Spleen (tissue), 11 donors: Measurements from ENCODE around the gene CCDC152. TPM values are rescaled to one million over a fixed set of nuclear protein-coding genes. Genes with fewer than 3 reads are reported as not detected.

Experiments
- DNase-seq: peaks from one replicate; pipeline ENCODE4 v3.0.0-alpha.2; 2020
- H3K27ac ChIP-seq, 8 donors: fragments of 200-600 bp; sonication (generic) in 7 of 8; 1 replicate in 4 of 8; 2 replicates in 4 of 8; pipeline versions ENCODE4 v1.5.0 to v1.8.0; 2016 to 2021; ENCODE audit warnings: inconsistent platforms in 4 of 8, mild to moderate bottlenecking in 4 of 8, moderate library complexity in 1 of 8
- H3K27me3 ChIP-seq, 7 donors: fragments of 200-600 bp; sonication (generic) in 6 of 7; replicated peaks in 1 of 7; 1 replicate in 4 of 7; 2 replicates in 3 of 7; pipeline versions ENCODE4 v1.5.0 to v1.8.0; 2016 to 2021; ENCODE audit warnings: inconsistent platforms in 3 of 7, mild to moderate bottlenecking in 1 of 7
- H3K36me3 ChIP-seq, 6 donors: fragments of 200-600 bp; sonication (generic) in 5 of 6; 1 replicate in 4 of 6; 2 replicates in 2 of 6; pipeline versions ENCODE4 v1.5.0 to v1.8.0; 2016 to 2021; ENCODE audit warnings: inconsistent platforms in 2 of 6
- H3K4me1 ChIP-seq, 6 donors: fragments of 200-600 bp; sonication (generic) in 5 of 6; 1 replicate in 3 of 6; 2 replicates in 3 of 6; pipeline versions ENCODE4 v1.5.0 to v1.8.0; 2016 to 2021; ENCODE audit warnings: inconsistent platforms in 3 of 6
- H3K4me3 ChIP-seq, 8 donors: fragments of 200-600 bp; sonication (generic) in 7 of 8; 1 replicate in 4 of 8; 2 replicates in 4 of 8; pipeline versions ENCODE4 v1.5.0 to v1.8.0; 2016 to 2021; ENCODE audit warnings: inconsistent platforms in 4 of 8, mild to moderate bottlenecking in 4 of 8, moderate library complexity in 2 of 8
- H3K9me3 ChIP-seq, 8 donors: fragments of 200-600 bp; sonication (generic) in 7 of 8; 1 replicate in 4 of 8; 2 replicates in 4 of 8; pipeline versions ENCODE4 v1.5.0 to v1.8.0; 2016 to 2021; ENCODE audit warnings: inconsistent platforms in 4 of 8
- CTCF ChIP-seq, 11 experiments: fragments of 200-600 bp in 7 of 11; fragments of 450-650 bp in 4 of 11; sonication (generic) in 4 of 11; IDR thresholded peaks in 8 of 11; conservative IDR thresholded peaks in 3 of 11; 1 replicate in 7 of 11; 2 replicates in 4 of 11; pipeline versions ENCODE4 v1.4.0 to v1.8.0; 2016 to 2021; ENCODE audit warnings: antibody characterized with exemption in 11 of 11, inconsistent platforms in 4 of 11, mild to moderate bottlenecking in 1 of 11
- POLR2A ChIP-seq, 3 donors: fragments of 450-650 bp; IDR thresholded peaks; one replicate each; pipeline ENCODE4 v1.5.1; 2017; ENCODE audit warnings: antibody characterized with exemption in 3 of 3, mild to moderate bottlenecking in 1 of 3
- POLR2AphosphoS5 ChIP-seq, 3 donors: sonication (generic); formaldehyde crosslinking; IDR thresholded peaks; one replicate each; pipeline ENCODE4 v1.5.1; 2017; ENCODE audit warnings: antibody characterized with exemption in 3 of 3
- WGBS, 5 donors: extraction: QIAGEN DNeasy Blood & Tissue Kit in 3 of 5; methylation state at CpG; one replicate each; pipeline versions ENCODE4 v1.1.5 to v1.1.7; 2013 to 2018; 5-methylcytosine and 5-hydroxymethylcytosine counted together
- intact Hi-C: fragments of 100-400 bp; cut with DNase I; formaldehyde crosslinking; loops from one replicate; pipeline ENCODE4 v1.15.0; 2023; ENCODE audit warnings: low total_unique reads
- polyA plus RNA-seq, 3 donors: library from polyadenylated mRNA; stranded (reverse); fragments of 200-250 nt; gene quantifications; one replicate each; pipeline ENCODE4 v1.2.1, GENCODE V29; 2013
- total RNA-seq, 7 donors: library from RNA; depleted of rRNA in 3 of 7; stranded (reverse); fragments of >200 nt in 3 of 7; fragmentation: NEBNext Ultra II Directional in 4 of 7; extraction: Animal tissue kit (Norgen Biotek cat#: 25700) in 4 of 7; gene quantifications; one replicate each; pipeline versions ENCODE4 v1.1.0 to v1.2.1, GENCODE V29; 2016 to 2021
- donor health status: healthy with polysubstance abuse.
- donor health status: DM: no; HTN: no; CAD: no; lungs with moderate emphysema.
- donor health status: DM: no; HTN: no; CAD: no.
- donor health status: Bipolar disorder and iron deficiency.
- donor health status: healthy.
- donor health status: DM: no; HTN: no; CAD: no.
- donor health status: DM: yes; HTN: yes; CAD: no.

The CCDC152 gene
- total and polyA plus RNA-seq, 10 donors, result 0.46 to 3.4 (median 1.8) TPM

GRCh38 chr5:42836070-42836769 is 79.6 kb downstream of the CCDC152 start:
- Histone ChIP-seq H3K27ac (no peak overlapping the region), H3K4me3 (no peak overlapping the region), H3K36me3 (no peaks in the 10 kb centered on the region), H3K9me3 (peaks cover 0 to 11% (median 0%) of the 10 kb centered on the region in 8 donors), H3K27me3 (no peaks in the 10 kb centered on the region), H3K4me1 (peaks cover 0 to 8% (median 0%) of the 10 kb centered on the region in 6 donors)
- DNase-seq, result no peak
- intact Hi-C loops, result no loop called here
- TF ChIP-seq POLR2A (IDR thresholded peaks at IDR 0.05), result no peak
- TF ChIP-seq CTCF (IDR thresholded peaks at IDR 0.05 in 8 of 11, conservative IDR thresholded peaks at IDR 0.05 in 3 of 11), result no peak
- TF ChIP-seq POLR2AphosphoS5 (IDR thresholded peaks at IDR 0.05), result no peak
- 95 to 98% (median 97%) methylated on average over 19 to 25 of the region's 25 CpGs for WGBS, 5 donors

GRCh38 chr5:42837601-42838000 is 81.0 kb downstream of the CCDC152 start:
- no peaks in the 10 kb centered on the region for H3K27me3 ChIP-seq
- H3K9me3 ChIP-seq, result peaks cover 0 to 11% (median 0%) of the 10 kb centered on the region in 8 donors
- no peak overlapping the region for H3K27ac ChIP-seq
- H3K36me3 ChIP-seq, result no peaks in the 10 kb centered on the region
- no peak for TF ChIP-seq POLR2AphosphoS5 (IDR thresholded peaks at IDR 0.05)
- TF ChIP-seq POLR2A (IDR thresholded peaks at IDR 0.05), result no peak
- no peak for TF ChIP-seq CTCF (IDR thresholded peaks at IDR 0.05 in 8 of 11, conservative IDR thresholded peaks at IDR 0.05 in 3 of 11)
- no peak for DNase-seq
- 76 to 82% (median 81%) methylated on average over 3 of the region's 3 CpGs for WGBS, 5 donors
- peaks cover 0 to 8% (median 0%) of the 10 kb centered on the region in 6 donors for H3K4me1 ChIP-seq
- intact Hi-C loops, result no loop called here
- no peak overlapping the region for H3K4me3 ChIP-seq

- Histone ChIP-seq H3K4me3 (no peak overlapping the region), H3K27ac (peak overlapping the region in 2 of 8 donors; percentile 39 to 51), H3K9me3 (peaks cover 0 to 11% (median 0%) of the 10 kb centered on the region in 8 donors), H3K4me1 (peaks cover 0 to 8% (median 0%) of the 10 kb centered on the region in 6 donors), H3K36me3 (no peaks in the 10 kb centered on the region), H3K27me3 (no peaks in the 10 kb centered on the region)
- intact Hi-C loops, result no loop called here
- no peak for DNase-seq
- 77 to 84% (median 81%) methylated on average over 3 of the region's 3 CpGs for WGBS, 5 donors
- TF ChIP-seq CTCF (IDR thresholded peaks at IDR 0.05 in 8 of 11, conservative IDR thresholded peaks at IDR 0.05 in 3 of 11), result no peak
- no peak for TF ChIP-seq POLR2AphosphoS5 (IDR thresholded peaks at IDR 0.05)
- no peak for TF ChIP-seq POLR2A (IDR thresholded peaks at IDR 0.05)
These were observed 82.6 kb downstream of the CCDC152 start for GRCh38 chr5:42839196-42839595.

- Histone ChIP-seq H3K36me3 (no peaks in the 10 kb centered on the region), H3K27ac (peak overlapping the region in 6 of 8 donors; percentile 33 to 73 (median 44)), H3K4me1 (peaks cover 0 to 8% (median 0%) of the 10 kb centered on the region in 6 donors), H3K4me3 (peak overlapping the region in 1 of 8 donors; percentile 3), H3K9me3 (peaks cover 0 to 11% (median 0%) of the 10 kb centered on the region in 8 donors), H3K27me3 (no peaks in the 10 kb centered on the region)
- TF ChIP-seq POLR2A (IDR thresholded peaks at IDR 0.05) (no peak), CTCF (IDR thresholded peaks at IDR 0.05 in 8 of 11, conservative IDR thresholded peaks at IDR 0.05 in 3 of 11) (no peak), POLR2AphosphoS5 (IDR thresholded peaks at IDR 0.05) (peak in 1 of 3 donors; percentile 65)
- intact Hi-C loops, result no loop called here
- DNase-seq, result no peak
- 13 to 33% (median 14%) methylated on average over 6 of the region's 6 CpGs for WGBS, 5 donors
These were observed 83.7 kb downstream of the CCDC152 start for GRCh38 chr5:42840269-42840668.
